Keratinocyte (primary cell): Measurements from ENCODE around the gene NAP1L5.

Source experiments
- EZH2 ChIP-seq: IDR thresholded peaks from one replicate; pipeline ENCODE4 v1.6.1; 2012; ENCODE audit warnings: inconsistent platforms, mild to moderate bottlenecking, low read length, moderate library complexity
- TF ChIP-seq, protein P1 (sequence below), 3 experiments: IDR thresholded peaks in 1 of 3; conservative IDR thresholded peaks in 1 of 3; optimal IDR thresholded peaks in 1 of 3; 2 replicates in 2 of 3; 3 replicates in 1 of 3; pipeline versions ENCODE3 to v1.5.1; 2011; ENCODE audit warnings: low read length in 3 of 3, mild to moderate bottlenecking in 3 of 3, moderate library complexity in 2 of 3, control low read depth in 1 of 3, inconsistent platforms in 1 of 3; ENCODE audit not compliant: insufficient read depth in 2 of 3; ENCODE audit errors: extremely low read depth in 1 of 3

DNA sequence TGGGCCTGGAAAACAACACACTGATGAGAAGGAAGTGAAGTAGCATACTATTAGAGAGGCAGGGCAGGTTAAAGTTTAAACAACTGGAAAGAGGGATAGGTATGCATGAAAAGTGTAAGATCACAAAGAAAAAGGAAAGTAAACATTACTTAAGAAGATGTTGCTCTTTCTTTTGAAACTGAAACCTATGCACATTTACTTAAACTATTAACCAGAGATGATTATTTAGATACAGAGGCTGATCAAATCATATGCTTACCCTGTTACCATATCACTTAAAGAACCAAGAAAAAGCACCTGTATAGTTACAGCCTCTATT lies 37.8 kb downstream of the NAP1L5 start:
- TF ChIP-seq, protein P1, sequence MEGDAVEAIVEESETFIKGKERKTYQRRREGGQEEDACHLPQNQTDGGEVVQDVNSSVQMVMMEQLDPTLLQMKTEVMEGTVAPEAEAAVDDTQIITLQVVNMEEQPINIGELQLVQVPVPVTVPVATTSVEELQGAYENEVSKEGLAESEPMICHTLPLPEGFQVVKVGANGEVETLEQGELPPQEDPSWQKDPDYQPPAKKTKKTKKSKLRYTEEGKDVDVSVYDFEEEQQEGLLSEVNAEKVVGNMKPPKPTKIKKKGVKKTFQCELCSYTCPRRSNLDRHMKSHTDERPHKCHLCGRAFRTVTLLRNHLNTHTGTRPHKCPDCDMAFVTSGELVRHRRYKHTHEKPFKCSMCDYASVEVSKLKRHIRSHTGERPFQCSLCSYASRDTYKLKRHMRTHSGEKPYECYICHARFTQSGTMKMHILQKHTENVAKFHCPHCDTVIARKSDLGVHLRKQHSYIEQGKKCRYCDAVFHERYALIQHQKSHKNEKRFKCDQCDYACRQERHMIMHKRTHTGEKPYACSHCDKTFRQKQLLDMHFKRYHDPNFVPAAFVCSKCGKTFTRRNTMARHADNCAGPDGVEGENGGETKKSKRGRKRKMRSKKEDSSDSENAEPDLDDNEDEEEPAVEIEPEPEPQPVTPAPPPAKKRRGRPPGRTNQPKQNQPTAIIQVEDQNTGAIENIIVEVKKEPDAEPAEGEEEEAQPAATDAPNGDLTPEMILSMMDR (optimal IDR thresholded peaks at IDR 0.05 in 1 of 3, IDR thresholded peaks at IDR 0.05 in 1 of 3, conservative IDR thresholded peaks at IDR 0.05 in 1 of 3; ENCODE audit: extremely low read depth in 1 of 3, insufficient read depth in 2 of 3, low read length in 3 of 3) = no peak
- TF ChIP-seq EZH2 = no peak
